GM13977 (cell line): ENCODE results near the gene PRR5.

Source experiments
- DNase-seq: peaks from one replicate; pipeline ENCODE4 v3.0.0; 2012; ENCODE audit warnings: low spot score
- in situ Hi-C: fragments of 300-500 bp; cut with MboI; formaldehyde crosslinking; loops from one replicate; pipeline ENCODE4 v1.12.0; 2022; ENCODE audit warnings: low sequenced_read_pairs, low pct_unique_long_range_greater_than_20kb, mixed read lengths, inconsistent platforms; ENCODE audit not compliant: unreplicated experiment
- TF ChIP-seq, protein P1 (sequence below): IDR thresholded peaks from 2 replicates; pipeline ENCODE4 v1.5.1; 2012; ENCODE audit warnings: mild to moderate bottlenecking, control low read depth; ENCODE audit not compliant: insufficient read depth; ENCODE audit errors: extremely low read depth, missing control alignments

Gene PRR5

DNA sequence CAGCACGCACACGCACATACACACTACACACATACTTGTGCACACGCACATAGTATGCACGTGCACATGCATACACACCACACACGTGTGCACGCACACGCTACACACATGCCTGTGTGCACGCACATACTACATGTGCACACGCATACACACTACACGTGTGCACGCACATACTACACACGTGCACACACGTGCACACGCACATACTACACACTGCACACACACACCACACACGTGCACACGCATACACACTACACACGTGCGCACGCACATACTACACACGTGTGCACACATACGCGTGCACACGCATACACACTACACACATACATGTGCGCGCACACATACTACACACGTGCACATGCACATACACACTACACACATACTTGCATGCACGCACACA is 30.7 kb downstream of the PRR5 start:
- TF ChIP-seq, protein P1, sequence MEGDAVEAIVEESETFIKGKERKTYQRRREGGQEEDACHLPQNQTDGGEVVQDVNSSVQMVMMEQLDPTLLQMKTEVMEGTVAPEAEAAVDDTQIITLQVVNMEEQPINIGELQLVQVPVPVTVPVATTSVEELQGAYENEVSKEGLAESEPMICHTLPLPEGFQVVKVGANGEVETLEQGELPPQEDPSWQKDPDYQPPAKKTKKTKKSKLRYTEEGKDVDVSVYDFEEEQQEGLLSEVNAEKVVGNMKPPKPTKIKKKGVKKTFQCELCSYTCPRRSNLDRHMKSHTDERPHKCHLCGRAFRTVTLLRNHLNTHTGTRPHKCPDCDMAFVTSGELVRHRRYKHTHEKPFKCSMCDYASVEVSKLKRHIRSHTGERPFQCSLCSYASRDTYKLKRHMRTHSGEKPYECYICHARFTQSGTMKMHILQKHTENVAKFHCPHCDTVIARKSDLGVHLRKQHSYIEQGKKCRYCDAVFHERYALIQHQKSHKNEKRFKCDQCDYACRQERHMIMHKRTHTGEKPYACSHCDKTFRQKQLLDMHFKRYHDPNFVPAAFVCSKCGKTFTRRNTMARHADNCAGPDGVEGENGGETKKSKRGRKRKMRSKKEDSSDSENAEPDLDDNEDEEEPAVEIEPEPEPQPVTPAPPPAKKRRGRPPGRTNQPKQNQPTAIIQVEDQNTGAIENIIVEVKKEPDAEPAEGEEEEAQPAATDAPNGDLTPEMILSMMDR, result no peak
- DNase-seq, result no peak
- in situ Hi-C loops, result no loop called here

DNA sequence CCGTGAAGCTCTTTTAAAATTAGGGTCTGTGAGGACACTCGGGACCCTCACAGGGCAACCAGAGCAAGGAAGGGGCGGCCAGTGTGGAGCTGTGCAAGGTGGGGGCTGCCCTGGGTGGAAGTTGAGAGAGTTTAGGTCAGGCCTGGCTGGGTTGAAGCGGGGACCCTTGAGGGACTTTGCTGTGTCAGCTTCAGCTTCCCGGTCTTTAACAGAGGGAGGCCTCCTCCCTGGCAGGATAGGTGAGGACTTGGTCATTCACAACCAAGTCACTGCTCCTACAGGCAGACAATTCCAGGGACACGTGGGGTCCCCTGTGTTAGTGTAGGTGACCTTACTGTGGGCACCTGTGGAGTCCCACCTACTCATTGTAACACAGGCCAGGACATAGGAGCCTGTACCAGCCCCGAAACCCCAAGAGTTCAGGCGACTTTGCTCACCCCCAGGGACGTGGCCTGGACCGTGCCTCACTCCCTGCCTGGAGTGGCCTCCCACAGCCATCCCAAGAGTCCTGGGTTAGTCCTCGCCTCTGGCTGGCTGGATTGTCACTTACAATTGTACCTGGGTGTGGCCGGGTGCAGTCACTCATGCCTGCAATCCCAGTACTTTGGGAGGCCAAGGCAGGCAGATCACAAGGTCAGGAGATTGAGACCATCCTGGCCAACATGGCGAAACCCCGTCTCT is 31.6 kb downstream of the PRR5 start:
- TF ChIP-seq, protein P1, result no peak
- no peak for DNase-seq
- in situ Hi-C loops, result no loop called here

DNA sequence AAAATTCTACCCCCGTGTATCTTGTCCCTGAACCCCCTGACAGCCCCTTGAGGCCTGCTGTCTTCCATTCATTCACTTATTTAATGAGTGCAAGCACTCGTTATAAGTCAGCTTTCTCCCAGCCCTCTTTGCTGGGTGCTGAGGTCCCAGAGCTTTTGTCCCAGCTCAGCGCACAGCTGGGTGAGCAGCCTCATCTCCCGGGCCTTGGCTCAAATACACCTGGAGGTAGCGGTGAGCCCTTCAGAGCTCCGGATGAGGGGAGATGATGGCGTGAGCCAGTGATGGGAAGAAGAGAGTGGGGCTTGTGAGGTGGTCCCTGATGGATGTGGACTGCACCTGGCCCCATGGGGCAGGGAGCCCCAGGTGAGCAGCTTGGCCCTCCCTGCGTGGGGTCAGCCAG is 32.3 kb downstream of the PRR5 start:
- DNase-seq, result no peak
- TF ChIP-seq, protein P1, result no peak
- in situ Hi-C loops, result no loop called here

DNA sequence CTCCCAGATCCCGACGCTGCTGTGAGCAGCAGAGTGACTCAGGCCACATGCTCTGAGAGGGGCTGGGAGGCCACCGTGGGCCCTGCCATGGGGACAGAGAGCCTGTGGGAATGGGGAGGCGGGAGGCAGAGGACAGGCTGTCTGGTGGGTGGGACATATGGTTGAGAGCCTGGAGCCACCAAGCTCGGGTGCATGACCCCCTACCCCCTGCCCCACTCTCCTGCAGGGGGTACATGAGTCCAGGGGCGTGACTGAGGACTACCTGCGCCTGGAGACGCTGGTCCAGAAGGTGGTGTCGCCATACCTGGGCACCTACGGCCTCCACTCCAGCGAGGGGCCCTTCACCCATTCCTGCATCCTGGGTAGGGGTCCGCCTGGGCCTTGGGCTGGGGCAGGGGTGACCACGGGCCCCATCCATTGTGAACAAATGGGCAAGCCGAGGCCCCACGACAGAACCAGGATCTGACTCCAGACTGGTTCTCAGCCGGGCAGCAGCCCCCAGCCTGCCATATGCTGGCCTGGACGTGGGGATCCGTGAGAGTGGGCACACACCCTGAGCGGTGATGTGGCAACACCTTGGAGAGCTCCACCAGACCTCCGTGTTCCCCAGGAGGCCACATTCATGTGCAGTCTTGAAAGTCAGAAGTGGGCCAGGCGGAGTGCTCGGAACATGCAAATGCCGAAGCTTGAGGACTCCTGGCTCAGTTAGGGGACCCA is 33.0 kb downstream of the PRR5 start:
- TF ChIP-seq, protein P1, result no peak
- no peak for DNase-seq
- in situ Hi-C loops, result no loop called here

DNA sequence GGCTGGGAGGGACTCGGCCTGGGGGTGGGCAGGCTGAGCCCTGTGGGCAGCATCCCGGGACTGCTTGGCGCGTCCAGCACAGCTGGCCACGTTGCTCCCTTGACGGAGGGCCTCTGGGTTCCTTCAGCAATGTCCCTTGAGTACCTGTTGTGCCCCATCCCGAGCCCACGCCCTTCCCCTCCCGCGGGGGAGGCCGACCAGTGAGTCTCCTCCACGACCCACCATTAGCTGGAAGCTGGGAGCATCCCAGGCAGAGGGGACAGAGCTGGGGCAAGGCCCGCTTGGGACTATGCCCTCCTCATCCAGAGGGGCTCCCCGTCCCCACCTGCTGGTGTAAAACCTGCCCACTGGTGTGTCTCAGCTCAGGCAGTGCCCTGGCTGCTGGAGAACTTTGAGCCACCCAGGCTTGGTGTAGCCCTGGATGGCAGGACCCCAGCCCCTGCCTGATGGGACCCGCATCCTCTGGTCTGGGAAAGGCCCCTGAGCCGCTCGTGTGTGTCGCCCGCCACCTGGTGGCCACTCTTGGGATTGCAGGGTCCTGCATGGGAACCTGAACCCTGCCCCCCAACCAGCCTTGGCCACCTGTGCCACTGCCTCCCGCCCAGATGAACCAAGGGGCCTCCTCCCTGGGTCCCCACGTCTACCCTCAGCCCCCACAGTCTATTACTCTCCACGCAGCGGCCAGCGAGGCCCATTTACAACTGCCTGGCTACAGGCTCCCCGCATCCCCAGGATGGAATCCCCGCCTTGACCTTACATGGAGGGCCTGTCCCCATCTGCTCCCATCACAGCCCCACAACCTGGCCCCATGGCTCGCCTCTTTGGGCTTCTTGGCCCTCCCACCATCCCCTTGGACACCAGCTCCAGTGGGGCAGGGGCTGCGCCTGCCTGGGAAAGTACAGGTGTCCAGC is 33.8 kb downstream of the PRR5 start:
- DNase-seq, result peak; percentile 92
- TF ChIP-seq, protein P1, result peak; percentile 98
- in situ Hi-C loops, result no loop called here

DNA sequence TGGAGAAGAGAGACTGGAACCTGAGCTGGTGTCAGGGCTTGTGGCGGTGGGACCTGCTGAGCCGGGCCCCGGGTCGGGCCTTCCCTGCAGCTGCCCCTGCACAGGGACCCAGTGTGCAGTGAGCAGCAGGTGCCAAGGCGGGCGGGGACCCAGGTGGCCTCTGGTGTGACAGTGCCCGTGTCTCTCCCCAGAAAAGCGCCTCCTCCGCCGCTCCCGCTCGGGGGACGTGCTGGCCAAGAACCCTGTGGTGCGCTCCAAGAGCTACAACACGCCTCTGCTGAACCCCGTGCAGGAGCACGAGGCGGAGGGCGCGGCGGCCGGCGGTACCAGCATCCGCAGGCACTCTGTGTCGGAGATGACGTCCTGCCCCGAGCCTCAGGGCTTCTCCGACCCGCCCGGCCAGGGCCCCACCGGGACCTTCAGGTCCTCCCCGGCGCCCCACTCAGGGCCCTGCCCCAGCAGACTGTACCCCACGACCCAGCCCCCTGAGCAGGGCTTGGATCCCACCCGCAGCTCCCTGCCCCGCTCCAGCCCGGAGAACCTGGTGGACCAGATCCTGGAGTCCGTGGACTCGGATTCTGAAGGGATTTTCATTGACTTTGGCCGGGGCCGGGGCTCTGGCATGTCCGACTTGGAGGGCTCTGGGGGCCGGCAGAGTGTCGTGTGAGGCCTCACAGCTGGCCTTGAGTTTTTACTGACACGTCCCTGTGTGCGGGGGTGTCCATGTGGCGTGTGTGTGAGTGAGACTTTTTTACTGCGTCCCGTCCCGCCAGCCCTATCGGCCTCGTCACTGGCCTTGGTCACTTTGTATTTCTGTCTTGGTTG is 34.8 kb downstream of the PRR5 start:
- in situ Hi-C loops, result no loop called here
- no peak for DNase-seq
- TF ChIP-seq, protein P1, result no peak
